GM21786 (cell line): ENCODE data around the gene NOL8.

Source experiments
- ATAC-seq: cut with Tn5 transposase; IDR thresholded peaks from one replicate; pipeline ENCODE4 v1.9.1; 2021; ENCODE audit not compliant: unreplicated experiment

Gene NOL8

DNA sequence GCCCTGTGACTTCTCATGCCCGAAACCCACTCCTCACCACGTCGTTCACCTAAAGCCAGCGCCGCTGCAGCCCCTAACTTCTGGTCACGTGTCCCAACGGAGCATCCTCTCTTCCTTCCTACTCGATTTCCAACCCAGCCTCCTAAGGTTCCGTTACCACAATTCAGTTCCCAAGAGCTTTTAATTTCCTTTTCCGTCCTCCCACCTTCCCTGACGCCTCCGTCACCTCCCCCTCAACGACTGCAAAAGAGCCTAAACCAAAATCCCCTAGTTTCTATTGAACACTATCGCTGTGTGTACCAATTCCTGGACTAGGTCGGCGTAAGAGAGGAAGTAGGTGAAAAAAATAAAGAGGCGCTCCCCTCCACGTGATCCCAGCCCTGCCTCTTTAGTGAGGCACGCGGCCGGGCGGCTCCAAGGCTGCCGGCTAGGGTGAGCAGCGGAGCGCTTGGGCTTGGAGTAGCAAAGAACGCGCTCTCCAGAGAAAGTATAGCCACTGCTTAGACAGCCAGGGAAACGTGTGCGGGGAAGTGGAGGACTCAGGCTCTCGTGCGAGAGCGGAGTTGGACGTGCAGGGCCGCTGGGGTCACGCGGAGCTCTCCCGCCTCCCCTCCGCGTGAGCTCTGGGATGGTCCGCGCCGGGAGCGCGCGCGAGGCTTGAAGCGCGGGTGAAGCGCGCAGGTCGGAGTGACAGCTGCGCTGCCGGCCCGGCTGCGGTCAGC is at the start of gene NOL8, which contains the start of gene CENPP:
Gene NOL8, minus strand, starts transcription at position 82 of the 722 bp plus-strand sequence. CDS start 1,189 bp downstream, outside the sequence.
Gene CENPP, plus strand, starts transcription at position 685 of the 722 bp plus-strand sequence.
- peak; percentile 92 for ATAC-seq

DNA sequence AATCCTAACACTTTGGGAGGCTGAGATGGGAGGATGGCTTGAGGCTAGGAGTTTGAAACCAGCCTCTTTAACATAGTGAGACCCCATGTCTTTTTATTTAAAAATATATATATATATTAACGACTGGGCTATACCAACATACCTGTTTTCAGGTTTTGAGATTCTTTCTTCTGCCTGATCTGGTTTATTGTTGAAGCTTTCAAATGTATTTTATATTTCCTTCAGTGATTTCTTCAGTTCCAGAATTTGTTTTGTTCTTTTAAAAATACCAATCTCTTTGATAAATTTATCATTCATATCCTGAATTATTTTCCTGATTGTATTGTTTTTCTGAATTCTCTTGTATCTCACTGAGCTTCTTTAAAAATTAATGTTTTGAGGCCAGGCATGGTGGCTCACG is 48.0 kb upstream of the NOL8 start:
- ATAC-seq = no peak

DNA sequence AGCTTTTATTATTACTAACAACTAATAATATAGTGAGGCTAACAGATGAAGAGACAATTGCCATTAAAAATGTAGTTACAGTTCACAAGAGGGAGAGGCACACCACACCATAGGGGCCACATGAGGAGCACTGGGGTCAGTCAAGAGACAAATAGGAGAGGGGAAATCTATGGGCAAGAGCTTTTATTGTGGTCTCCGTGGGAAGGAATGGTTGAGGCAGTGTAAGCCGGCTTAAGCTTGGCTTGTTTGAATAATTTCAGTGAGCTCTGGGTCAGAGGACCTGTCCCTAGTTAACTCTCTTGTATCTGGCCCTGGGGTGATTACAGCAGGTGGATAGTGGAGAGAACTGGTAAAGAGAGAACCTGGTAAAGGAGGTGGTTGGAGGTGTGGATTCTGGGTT is 43.9 kb upstream of the NOL8 start:
- ATAC-seq = no peak

DNA sequence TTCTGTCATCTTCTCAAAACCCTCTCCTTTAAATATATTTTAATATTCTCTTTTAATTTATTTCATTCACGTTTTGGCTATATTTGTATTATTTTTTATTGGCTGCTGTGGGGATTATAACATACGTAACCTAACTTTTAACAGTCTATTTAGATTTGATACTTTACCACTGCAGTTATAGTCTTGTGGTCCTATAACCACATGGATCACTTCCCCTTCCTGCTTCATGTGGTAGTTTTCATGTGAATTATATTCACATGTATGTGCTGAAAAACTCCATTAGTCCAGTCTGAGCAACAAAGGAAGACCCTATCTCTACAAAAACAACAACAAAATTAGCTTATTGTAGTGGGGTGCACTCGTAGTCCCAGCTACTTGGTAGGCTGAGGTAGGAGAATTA is 34.9 kb upstream of the NOL8 start:
- ATAC-seq = no peak

DNA sequence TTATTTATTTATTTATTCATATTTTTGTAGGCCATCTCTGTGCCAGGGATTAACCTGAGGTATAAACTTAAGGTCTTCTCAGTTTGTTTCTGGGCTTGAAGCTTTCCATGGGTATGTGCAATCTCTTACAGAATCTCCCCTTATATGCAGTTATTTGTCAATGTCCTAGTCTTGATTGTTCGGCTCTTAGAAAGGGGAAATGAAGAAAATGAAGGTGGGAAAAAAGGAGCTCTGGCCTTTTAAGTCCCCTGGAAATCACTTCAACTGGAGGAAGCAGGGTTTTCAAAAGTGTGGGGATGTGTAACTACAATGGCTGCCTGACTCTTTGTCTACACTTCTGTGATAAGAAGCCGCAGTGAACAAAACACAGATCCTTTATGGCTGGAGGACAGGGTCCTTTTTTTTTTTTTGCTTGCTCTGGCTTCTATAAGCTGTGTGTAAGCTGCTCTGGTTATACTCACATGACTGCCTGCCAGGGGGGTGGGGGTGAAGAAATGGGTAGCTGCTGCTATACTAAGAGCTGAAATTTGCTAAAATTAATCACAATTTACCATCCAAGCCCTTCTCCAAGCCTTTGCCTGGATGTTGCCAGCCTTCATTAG is 34.3 kb upstream of the NOL8 start:
- no peak for ATAC-seq

DNA sequence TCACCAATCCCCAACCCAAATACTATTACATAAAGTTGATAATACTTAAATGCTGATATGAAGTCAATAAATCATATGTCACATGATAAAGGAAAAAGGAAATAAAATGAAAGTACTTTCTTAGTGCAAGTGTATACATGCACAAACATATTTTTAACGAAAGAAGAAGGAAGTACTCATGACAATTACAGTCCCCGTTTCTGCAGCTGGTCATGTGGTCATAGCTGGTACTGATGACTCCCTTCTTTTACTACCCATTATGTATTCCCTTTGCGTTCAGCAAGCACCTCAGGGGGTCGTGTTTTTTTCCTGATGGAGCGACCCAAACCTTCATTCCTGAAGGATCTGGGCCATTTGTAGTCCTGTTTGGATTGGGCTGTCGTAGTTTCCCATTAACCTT is 27.9 kb upstream of the NOL8 start:
- ATAC-seq = no peak

DNA sequence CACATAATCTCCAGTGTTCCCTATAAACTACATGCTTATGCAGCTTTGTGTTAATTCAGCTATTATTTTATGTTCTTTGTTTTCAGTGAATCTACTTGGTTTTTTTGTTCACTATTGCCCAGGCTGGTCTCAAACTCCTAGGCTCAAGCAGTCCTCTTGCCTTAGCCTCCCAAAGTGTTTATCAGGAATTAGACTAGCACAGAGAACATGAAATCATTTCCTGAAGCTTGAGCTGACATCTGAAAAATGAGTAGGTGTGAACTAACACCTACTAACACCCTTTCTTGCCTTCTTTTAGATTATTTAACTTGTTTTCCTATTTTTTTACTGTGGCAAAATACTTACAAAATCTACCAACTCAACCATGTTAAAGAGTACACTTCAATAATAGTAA is 25.6 kb upstream of the NOL8 start:
- ATAC-seq = no peak

DNA sequence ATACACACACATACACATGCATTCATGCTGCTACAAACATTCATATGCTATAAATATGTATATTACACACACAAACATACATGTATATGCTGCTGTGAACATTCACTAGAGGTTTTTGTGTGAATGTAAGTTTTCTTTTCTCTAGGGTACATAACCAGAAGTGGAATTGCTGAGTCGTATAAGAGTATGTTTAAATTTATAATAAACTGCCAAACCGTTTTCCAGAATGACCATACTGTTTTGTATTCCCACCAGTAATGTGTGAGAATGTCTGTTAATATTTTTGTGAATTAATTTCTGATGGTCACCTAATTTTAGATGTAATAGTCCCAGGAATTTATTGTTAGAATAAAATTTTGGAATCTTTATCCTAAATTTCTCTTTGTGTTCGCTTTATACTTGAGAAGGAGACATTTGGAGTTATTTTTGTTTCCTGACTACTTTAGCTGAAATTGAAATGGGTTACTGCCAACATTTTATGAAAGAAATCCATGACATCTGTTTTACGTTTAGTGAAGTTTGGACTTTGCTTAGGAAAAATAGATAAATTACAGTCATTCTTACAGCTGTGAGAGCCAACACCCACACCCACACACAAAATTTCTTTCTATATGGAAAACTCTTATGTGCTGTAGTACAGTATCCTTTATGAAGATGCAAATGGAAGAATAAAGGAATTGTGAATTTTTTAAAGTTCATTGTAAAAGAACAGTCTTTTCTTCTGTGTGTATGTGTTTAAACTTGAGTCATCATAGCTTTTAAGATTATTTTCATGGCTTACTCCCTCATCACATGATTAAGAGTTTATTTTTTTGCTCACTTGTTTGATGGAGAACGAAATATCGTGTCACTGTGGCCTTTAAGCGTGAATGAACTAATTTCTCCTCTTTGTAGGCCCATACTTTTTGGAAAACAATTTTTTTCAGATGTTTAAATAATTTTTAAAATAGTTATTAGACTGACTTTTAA is 24.9 kb upstream of the NOL8 start:
- no peak for ATAC-seq

DNA sequence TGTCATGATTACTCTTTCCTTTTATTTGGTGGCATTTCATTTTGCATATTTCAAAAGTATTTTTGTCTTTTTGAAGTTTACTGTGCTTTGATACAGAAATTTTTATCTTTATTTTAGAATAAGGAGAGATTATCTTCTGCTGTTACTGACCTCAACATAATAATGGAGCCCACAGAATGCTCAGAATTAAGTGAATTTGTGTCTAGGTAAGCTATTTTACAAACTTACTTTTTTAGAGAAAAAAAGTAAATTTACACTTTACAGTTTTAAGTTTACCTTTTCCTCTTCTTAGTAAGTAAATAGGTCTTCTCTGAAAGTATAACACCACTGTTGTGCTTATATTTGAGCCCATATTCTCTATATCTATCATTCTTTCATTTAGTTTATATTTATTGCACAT is 20.4 kb upstream of the NOL8 start:
- no peak for ATAC-seq

DNA sequence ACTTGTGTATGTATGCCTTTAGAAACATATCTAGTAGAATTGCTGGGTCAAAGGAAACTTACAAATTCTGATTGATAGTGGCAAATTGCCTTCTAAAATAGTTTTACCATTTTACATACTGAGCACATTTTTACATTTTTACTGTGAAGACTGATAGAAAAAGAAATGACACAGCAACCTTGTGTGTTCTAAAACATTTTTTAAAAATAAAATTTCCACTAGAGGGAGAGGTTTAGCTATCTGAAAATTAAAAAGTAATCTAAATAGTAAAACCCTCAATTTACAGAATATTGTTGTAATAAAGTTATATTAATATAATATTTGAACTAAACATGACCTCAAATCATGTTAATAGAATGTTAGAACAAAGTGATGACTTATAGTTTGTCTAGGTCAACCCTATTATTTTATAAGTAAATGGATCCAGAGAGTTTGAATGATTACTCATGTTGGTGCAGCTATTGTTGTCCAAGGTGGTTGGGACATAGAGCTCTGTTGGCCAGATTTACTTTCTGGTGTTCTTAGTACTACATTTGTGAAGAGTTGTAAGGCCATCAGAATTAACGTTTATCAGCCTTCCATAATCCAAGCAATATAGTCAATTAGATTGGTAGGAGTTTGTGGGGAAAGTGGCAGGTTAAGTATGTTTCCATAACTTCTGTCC is 17.8 kb upstream of the NOL8 start:
- no peak for ATAC-seq

DNA sequence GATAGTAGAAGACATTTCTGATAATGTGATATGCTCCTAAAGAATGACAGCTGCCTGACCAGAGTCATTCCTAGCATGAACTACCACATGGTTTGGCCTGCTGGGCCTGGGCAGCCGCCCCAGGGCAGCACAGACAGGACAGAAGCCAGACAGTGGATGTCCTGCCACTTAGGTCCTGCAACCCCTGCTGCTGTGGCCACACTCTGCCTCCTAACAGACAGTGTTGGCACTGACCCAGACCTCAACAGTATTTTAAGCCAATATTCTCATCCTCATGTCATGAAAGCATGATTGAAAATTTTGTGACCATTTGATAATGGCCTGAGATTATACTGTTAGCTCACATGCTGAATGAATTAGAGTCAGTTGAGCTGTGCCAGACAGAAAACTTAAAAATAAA is 16.4 kb upstream of the NOL8 start:
- no peak for ATAC-seq

DNA sequence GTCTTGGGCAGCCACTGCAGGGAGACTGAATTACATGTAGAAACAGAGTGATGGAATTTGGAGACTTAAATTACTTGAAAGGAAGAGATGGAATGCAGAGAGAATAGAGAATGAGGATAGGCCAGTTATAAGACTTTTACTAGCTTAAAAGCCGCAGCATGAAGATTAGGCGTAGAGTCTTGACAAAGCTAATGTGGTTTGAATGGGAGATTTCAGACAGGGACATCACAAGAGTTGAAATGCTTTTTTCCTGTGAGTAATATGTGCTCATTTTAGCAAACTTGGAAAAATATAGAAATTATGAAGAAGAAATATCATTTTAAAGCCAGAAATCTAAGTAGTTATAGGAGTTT is 8.1 kb upstream of the NOL8 start:
- no peak for ATAC-seq

DNA sequence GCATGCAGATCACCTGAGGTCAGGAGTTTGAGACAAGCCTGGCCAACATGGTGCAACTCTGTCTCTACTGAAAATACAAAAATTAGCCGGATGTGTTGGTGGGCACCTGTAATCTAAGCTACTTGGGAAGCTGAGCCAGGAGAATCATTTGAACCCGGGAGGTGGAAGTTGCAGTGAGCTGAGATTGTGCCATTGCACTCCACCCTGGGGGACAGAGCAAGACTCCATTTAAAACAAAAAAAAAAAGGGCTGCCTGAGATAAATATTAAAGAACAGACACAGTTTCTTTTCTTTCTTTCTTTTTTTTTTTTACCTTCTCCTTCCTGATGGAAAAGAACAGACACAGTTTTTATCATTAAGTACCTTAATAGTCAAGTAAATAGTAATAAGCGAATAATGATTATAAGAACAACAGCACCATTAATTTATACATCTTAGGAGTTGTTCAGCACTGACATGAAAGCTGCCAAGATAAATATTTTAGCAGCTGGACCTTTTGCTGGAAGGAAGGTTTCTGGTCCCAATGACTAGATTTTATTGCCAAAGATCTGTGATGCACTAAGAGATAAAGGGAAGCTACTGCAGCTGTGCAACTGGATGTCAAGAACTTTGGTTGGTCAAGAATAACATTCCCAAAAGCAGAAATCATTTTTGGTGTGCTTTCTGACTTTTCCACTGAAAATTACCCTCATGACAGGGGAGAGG is 7.6 kb upstream of the NOL8 start:
- no peak for ATAC-seq

DNA sequence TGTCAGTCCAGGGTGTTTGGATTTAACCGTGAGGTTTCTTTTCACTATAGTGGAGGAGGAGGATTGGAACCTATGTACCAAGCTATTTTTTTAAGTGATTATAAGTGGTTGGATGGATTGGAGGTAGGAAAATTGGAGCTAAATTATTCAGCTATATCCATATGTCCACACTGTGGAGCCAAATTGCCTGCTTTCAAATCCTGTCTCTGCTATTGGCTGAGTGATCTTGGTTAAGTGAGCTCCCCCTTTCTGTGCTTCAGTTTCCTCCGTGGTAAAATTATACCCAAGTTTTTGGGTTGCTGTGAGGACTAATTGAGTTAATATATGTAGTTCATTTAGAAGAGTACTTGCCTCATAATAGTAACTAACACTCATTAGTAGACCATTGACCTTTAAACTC is 3.1 kb upstream of the NOL8 start:
- no peak for ATAC-seq

DNA sequence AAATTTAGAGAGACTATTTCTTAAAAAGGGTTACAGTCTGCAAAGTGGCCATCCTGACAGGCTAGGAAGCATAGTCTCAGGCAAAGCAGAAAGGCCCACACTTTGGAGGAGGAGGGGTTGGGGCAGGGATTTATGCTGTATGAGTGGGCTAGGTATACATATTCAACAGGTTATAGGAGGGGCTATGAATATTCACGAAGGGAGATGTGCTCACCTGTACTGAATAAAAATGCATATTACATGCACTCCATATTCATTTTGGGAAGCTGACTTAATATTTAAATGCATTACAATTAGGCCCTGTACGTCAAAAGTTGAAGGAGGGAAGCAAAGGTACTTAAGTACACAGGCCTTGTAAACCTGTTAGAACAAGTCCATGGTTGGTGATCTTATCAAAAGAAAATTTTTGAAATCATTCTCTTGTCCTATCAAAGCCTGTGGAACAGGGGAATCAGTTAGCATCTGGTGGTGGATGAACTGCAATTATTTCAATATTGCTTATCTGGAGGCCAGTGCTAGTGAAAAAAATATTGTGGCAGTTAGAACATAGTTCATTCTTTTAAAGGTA is 2.2 kb upstream of the NOL8 start:
- no peak for ATAC-seq

DNA sequence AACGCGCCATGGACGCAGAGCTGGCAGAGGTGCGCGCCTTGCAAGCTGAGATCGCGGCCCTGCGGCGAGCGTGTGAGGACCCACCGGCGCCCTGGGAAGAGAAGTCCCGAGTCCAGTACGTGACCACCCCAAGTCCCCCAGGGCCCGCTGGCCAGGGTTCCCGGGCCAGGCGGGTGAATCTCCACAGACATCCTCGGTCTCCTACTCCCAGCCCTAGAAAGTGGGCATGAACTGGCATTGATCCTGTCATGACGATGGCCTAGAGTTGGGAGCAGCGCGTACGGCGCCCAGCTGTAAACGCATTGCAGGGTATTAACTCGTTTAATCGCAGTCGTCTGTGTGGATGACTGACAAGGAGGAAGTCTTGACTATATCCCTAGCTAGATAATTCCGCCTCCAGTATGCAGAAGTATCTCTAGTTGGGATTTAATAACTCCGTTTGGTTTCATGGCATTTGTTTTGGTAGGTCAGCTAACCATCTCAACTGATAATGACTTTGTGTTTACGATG is 896 bp upstream of the NOL8 start:
- ATAC-seq = no peak

DNA sequence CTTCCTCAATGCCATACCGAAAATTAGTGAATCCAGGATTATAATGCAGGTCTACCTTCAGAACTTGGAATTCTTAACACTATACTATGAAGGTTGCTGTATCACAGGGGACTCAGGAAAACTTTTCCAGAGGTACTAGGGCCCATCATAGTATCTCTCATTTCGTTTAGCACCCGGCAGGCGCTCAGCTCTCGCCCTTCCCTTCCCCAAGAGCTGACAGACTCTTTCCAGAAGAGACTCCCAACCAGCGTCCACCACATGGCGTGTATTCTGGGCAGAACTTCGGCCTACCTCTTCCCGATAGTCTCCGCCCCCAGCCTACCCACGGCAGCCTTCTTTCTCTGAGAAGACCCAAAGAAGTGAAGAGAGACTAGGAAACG is 271 bp downstream of the NOL8 start:
- no peak for ATAC-seq

DNA sequence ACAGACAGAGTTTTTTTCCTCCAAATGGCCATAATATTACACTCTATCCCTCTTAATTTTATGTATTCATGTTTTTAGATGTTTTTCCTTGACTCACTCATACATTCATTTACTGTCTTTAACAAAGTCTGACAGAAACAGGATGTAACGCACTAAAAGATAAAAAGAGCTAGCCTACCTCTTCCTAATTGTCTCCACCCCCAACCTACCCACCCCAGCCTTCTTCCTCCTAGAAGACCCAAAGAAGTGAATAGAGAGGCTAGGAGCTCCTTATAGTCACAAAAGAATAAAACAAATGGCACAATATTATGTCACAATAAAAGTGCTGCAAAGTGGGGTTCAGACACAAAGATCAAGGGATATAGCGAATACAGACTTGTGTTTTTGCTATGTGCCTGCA is 719 bp downstream of the NOL8 start:
- ATAC-seq = no peak

DNA sequence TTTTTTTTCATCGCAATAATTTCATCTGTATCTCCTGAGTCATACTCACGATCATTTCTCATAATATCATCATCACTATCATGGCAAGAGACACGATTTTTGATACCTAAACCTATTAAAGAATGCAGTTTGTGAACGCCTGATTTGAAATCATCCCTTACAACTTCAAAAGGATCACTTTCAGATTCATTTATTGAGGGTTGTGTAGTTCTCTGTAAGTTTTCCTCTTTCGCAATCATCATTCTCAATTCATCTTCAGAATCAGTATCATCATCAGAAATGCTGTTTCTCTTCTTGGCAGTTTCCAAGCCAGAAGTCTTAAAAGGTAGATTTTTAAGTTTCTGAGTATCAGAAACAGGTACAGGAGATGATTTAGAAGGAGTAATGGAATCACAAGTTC is 9.7 kb downstream of the NOL8 start:
- ATAC-seq = no peak

DNA sequence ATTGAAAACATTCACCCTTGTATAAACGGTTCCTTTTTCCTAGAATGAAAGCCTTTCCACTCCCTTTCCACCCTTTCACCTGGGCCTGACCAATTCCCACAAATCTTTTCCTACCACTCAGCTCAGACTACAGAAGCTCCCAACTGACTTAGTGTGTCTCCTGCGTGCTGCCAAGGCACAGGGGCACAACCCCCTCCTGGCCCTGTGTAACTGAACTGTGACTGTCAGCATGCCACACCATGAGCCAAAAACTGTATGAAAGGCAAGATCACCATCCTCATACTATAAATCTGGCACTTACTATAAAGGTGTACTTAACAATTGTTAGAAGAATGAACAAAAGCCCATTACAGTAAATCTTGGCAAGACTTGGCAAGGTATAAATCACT is 11.5 kb downstream of the NOL8 start:
- no peak for ATAC-seq
